Measurements from ENCODE around the gene LAPTM5. TPM values are rescaled to one million over a fixed set of nuclear protein-coding genes. Genes with fewer than 3 reads are reported as not detected.

The LAPTM5 gene
- polyA plus RNA-seq, 4 donors = 10.5 to 58.1 (median 46.0) TPM

GRCh38 chr1:30725450-30726095 is 32.0 kb downstream of the LAPTM5 start:
- 90 to 93% (median 91%) methylated on average over 17 of the region's 17 CpGs for WGBS, 3 donors
- Histone ChIP-seq H3K4me1 (ENCODE audit: control insufficient read depth in 3 of 3, insufficient read depth in 2 of 3, low read depth in 1 of 3, low read length in 2 of 3) (peaks cover 0 to 49% (median 0%) of the 10 kb centered on the region in 3 donors), H3K9me3 (ENCODE audit: control insufficient read depth in 2 of 2, insufficient read depth in 1 of 2, low read depth in 1 of 2, low read length in 1 of 2) (no peaks in the 10 kb centered on the region), H3K4me3 (ENCODE audit: low read depth in 1 of 3, low read length in 3 of 3) (no peak overlapping the region), H3K36me3 (ENCODE audit: control insufficient read depth in 3 of 3, insufficient read depth in 2 of 3, low read depth in 1 of 3, low read length in 3 of 3) (peaks cover 0 to 57% (median 0%) of the 10 kb centered on the region in 3 donors), H3K27me3 (ENCODE audit: control insufficient read depth in 3 of 3, insufficient read depth in 3 of 3, low read length in 3 of 3) (no peaks in the 10 kb centered on the region), H3K27ac (ENCODE audit: low read depth in 1 of 3, low read length in 2 of 3) (no peak overlapping the region)
- no peak for FAIRE-seq
- no peak for DNase-seq

GRCh38 chr1:30724655-30725421 is 32.7 kb downstream of the LAPTM5 start:
- H3K9me3 ChIP-seq (ENCODE audit: control insufficient read depth in 2 of 2, insufficient read depth in 1 of 2, low read depth in 1 of 2, low read length in 1 of 2) = no peaks in the 10 kb centered on the region
- DNase-seq = no peak
- peaks cover 0 to 42% (median 0%) of the 10 kb centered on the region in 3 donors for H3K4me1 ChIP-seq (ENCODE audit: control insufficient read depth in 3 of 3, insufficient read depth in 2 of 3, low read depth in 1 of 3, low read length in 2 of 3)
- no peak for FAIRE-seq
- peaks cover 0 to 57% (median 0%) of the 10 kb centered on the region in 3 donors for H3K36me3 ChIP-seq (ENCODE audit: control insufficient read depth in 3 of 3, insufficient read depth in 2 of 3, low read depth in 1 of 3, low read length in 3 of 3)
- 84 to 90% (median 88%) methylated on average over 5 of the region's 5 CpGs for WGBS, 3 donors
- no peak overlapping the region for H3K27ac ChIP-seq (ENCODE audit: low read depth in 1 of 3, low read length in 2 of 3)
- H3K27me3 ChIP-seq (ENCODE audit: control insufficient read depth in 3 of 3, insufficient read depth in 3 of 3, low read length in 3 of 3) = no peaks in the 10 kb centered on the region
- no peak overlapping the region for H3K4me3 ChIP-seq (ENCODE audit: low read depth in 1 of 3, low read length in 3 of 3)

- WGBS, 3 donors = 90 to 94% (median 92%) methylated on average over 2 of the region's 2 CpGs
- DNase-seq (no peak), FAIRE-seq (no peak)
- no peak overlapping the region for H3K4me3 ChIP-seq (ENCODE audit: low read depth in 1 of 3, low read length in 3 of 3)
- no peaks in the 10 kb centered on the region for H3K9me3 ChIP-seq (ENCODE audit: control insufficient read depth in 2 of 2, insufficient read depth in 1 of 2, low read depth in 1 of 2, low read length in 1 of 2)
- peaks cover 0 to 40% (median 0%) of the 10 kb centered on the region in 3 donors for H3K4me1 ChIP-seq (ENCODE audit: control insufficient read depth in 3 of 3, insufficient read depth in 2 of 3, low read depth in 1 of 3, low read length in 2 of 3)
- H3K27me3 ChIP-seq (ENCODE audit: control insufficient read depth in 3 of 3, insufficient read depth in 3 of 3, low read length in 3 of 3) = no peaks in the 10 kb centered on the region
- no peak overlapping the region for H3K27ac ChIP-seq (ENCODE audit: low read depth in 1 of 3, low read length in 2 of 3)
- peaks cover 0 to 57% (median 0%) of the 10 kb centered on the region in 3 donors for H3K36me3 ChIP-seq (ENCODE audit: control insufficient read depth in 3 of 3, insufficient read depth in 2 of 3, low read depth in 1 of 3, low read length in 3 of 3)
These were observed 33.4 kb downstream of the LAPTM5 start for GRCh38 chr1:30724175-30724574.

DNA sequence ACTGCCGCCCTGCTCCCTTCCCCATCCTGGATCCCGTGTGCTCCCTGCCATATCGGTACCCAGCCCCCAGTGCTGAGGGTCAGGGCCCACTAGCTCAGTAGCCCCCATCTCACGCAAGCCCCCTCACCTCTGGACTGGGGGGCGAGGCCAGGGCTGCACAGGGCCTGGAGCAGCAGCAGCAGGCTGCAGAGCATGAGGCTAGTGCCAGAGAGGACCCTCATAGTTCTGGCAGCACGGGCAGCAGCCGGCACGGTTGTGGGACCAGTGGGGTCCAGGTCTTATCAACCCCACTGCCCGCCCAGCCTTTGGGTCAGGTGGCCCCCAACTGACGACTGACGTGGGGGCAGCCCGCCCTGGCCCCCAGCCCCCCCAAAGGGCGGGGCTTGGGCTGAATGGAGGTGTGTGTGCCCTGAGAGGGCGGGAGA is 34.2 kb downstream of the LAPTM5 start, which contains the start of gene MATN1:
Gene MATN1, minus strand, starts transcription at position 255 of the 425 bp plus-strand sequence. Its CDS starts 34 bp downstream, at position 221.
- H3K9me3 ChIP-seq (ENCODE audit: control insufficient read depth in 2 of 2, insufficient read depth in 1 of 2, low read depth in 1 of 2, low read length in 1 of 2) = no peaks in the 10 kb centered on the region
- FAIRE-seq = no peak
- WGBS, 3 donors = 87 to 90% (median 88%) methylated on average over 13 to 14 of the region's 14 CpGs

GRCh38 chr1:30721812-30722537 is 35.6 kb downstream of the LAPTM5 start:
- H3K27ac ChIP-seq (ENCODE audit: low read depth in 1 of 3, low read length in 2 of 3) = no peak overlapping the region
- H3K36me3 ChIP-seq (ENCODE audit: control insufficient read depth in 3 of 3, insufficient read depth in 2 of 3, low read depth in 1 of 3, low read length in 3 of 3) = peaks cover 0 to 53% (median 0%) of the 10 kb centered on the region in 3 donors
- H3K27me3 ChIP-seq (ENCODE audit: control insufficient read depth in 3 of 3, insufficient read depth in 3 of 3, low read length in 3 of 3) = no peaks in the 10 kb centered on the region
- peak; percentile 54 to 67 for DNase-seq
- 55 to 74% (median 63%) methylated on average over 9 of the region's 9 CpGs for WGBS, 3 donors
- no peak for FAIRE-seq
- peaks cover 0 to 21% (median 0%) of the 10 kb centered on the region in 3 donors for H3K4me1 ChIP-seq (ENCODE audit: control insufficient read depth in 3 of 3, insufficient read depth in 2 of 3, low read depth in 1 of 3, low read length in 2 of 3)
- H3K9me3 ChIP-seq (ENCODE audit: control insufficient read depth in 2 of 2, insufficient read depth in 1 of 2, low read depth in 1 of 2, low read length in 1 of 2) = no peaks in the 10 kb centered on the region
- no peak overlapping the region for H3K4me3 ChIP-seq (ENCODE audit: low read depth in 1 of 3, low read length in 3 of 3)

More for the DNA sequence above, 34.2 kb downstream of the LAPTM5 start, which contains the start of gene MATN1:
- Histone ChIP-seq H3K27me3 (ENCODE audit: control insufficient read depth in 3 of 3, insufficient read depth in 3 of 3, low read length in 3 of 3) (no peaks in the 10 kb centered on the region), H3K4me3 (ENCODE audit: low read depth in 1 of 3, low read length in 3 of 3) (no peak within 1 kb of the TSS), H3K36me3 (ENCODE audit: control insufficient read depth in 3 of 3, insufficient read depth in 2 of 3, low read depth in 1 of 3, low read length in 3 of 3) (peaks cover 0 to 53% (median 0%) of the 10 kb centered on the region in 3 donors), H3K27ac (ENCODE audit: low read depth in 1 of 3, low read length in 2 of 3) (no peak within 1 kb of the TSS), H3K4me1 (ENCODE audit: control insufficient read depth in 3 of 3, insufficient read depth in 2 of 3, low read depth in 1 of 3, low read length in 2 of 3) (peaks cover 0 to 33% (median 0%) of the 10 kb centered on the region in 3 donors)
- no peak for DNase-seq

DNA sequence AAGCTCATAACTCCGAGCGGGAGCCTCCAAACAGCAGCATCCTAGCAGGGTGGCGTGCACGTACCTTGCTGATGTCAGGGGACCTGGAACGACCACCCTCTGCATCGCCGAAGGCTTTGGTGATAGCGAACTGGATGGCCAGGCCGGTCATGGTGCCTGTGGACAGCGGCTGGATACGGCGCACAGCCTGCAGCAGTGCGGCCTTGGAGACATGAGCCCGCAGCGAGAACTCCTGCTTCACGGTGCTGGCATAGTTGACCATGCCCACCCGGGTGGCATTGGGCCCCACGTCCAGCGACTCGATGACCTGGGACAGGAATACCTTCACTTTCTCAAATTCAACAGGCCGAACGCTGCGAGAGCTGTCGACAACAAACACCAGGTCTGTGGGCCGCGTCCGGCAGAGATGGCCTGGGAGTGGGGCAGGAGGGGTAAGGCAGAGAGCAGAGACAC is 36.2 kb downstream of the LAPTM5 start:
- Histone ChIP-seq H3K4me1 (ENCODE audit: control insufficient read depth in 3 of 3, insufficient read depth in 2 of 3, low read depth in 1 of 3, low read length in 2 of 3) (peaks cover 0 to 15% (median 0%) of the 10 kb centered on the region in 3 donors), H3K36me3 (ENCODE audit: control insufficient read depth in 3 of 3, insufficient read depth in 2 of 3, low read depth in 1 of 3, low read length in 3 of 3) (peaks cover 0 to 50% (median 0%) of the 10 kb centered on the region in 3 donors), H3K27ac (ENCODE audit: low read depth in 1 of 3, low read length in 2 of 3) (no peak overlapping the region), H3K27me3 (ENCODE audit: control insufficient read depth in 3 of 3, insufficient read depth in 3 of 3, low read length in 3 of 3) (no peaks in the 10 kb centered on the region), H3K9me3 (ENCODE audit: control insufficient read depth in 2 of 2, insufficient read depth in 1 of 2, low read depth in 1 of 2, low read length in 1 of 2) (peaks cover 0 to under 1% of the 10 kb centered on the region in 2 donors), H3K4me3 (ENCODE audit: low read depth in 1 of 3, low read length in 3 of 3) (no peak overlapping the region)
- FAIRE-seq (no peak), DNase-seq (no peak)
- 95 to 97% (median 95%) methylated on average over 27 of the region's 27 CpGs for WGBS, 3 donors

DNA sequence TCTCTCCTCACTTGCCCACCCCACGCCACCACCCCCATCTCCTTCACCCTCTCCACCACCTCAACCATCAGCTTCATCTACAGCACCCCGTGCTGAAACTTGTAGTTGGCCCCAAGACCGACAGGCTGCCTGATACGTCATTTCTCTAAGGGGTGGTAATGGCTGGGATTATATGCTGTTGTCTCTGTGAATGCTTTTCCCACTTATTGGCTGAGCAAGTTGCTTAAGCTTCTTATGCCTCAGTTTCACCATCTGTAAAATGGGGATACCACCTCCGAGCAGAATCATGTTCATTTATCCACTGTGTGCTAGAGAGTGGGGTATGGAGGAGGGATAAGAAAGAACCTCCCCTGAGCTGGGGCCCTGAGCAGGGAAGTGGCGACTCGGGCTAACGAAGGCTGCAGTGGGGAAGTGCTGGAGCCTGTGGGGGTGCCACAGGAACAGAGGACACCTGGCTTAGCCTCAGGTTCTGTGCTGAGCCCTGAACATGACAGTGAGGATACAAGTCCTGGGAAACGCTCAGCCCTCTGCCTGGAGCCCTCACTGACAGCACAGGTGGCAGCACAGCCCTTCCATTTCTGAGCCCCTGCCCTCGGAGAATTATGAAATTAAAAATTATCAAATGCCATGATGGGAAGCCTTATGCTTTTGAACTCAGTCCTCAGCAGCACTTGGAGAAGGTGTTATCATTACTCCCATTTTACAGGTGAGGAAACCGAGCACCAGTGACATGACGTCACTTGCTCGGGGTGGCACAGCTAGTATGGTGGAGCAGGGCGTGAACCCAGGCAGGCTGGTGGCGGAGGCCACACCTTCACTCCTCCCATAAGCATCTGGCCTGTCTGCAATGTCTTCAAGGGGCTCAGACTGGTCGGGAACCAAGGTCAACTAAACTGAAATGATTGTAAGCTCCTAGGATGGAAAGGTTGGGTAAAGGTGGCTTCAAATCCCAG is 37.0 kb downstream of the LAPTM5 start:
- Histone ChIP-seq H3K4me1 (ENCODE audit: control insufficient read depth in 3 of 3, insufficient read depth in 2 of 3, low read depth in 1 of 3, low read length in 2 of 3) (peaks cover 0 to 13% (median 0%) of the 10 kb centered on the region in 3 donors), H3K27ac (ENCODE audit: low read depth in 1 of 3, low read length in 2 of 3) (no peak overlapping the region), H3K27me3 (ENCODE audit: control insufficient read depth in 3 of 3, insufficient read depth in 3 of 3, low read length in 3 of 3) (no peaks in the 10 kb centered on the region), H3K9me3 (ENCODE audit: control insufficient read depth in 2 of 2, insufficient read depth in 1 of 2, low read depth in 1 of 2, low read length in 1 of 2) (peaks cover 0 to 9% of the 10 kb centered on the region in 2 donors), H3K4me3 (ENCODE audit: low read depth in 1 of 3, low read length in 3 of 3) (no peak overlapping the region), H3K36me3 (ENCODE audit: control insufficient read depth in 3 of 3, insufficient read depth in 2 of 3, low read depth in 1 of 3, low read length in 3 of 3) (peaks cover 0 to 42% (median 0%) of the 10 kb centered on the region in 3 donors)
- FAIRE-seq (no peak), DNase-seq (no peak)
- 85 to 87% (median 86%) methylated on average over 16 of the region's 16 CpGs for WGBS, 3 donors
